AG10803 (cell line): Measurements from ENCODE around the gene DAP.
"Not testable (repeated sequence)": the region's sequence is repeated elsewhere in the genome, so short reads cannot be mapped to it uniquely, and the experiment has no call there.

ENCODE experiments used
- DNase-seq: peaks from one replicate; pipeline ENCODE4 v3.0.0; 2010; ENCODE audit warnings: low read depth
- H3K4me3 ChIP-seq: 2 replicates; pipeline ENCODE4 v1.5.1; 2011; ENCODE audit warnings: mild to moderate bottlenecking, low read length, control low read depth
- TF ChIP-seq, protein P1 (sequence below): conservative IDR thresholded peaks from 2 replicates; pipeline ENCODE4 v1.5.1; 2011; ENCODE audit warnings: mild to moderate bottlenecking, low read length, control low read depth, inconsistent platforms

The DAP gene

DNA sequence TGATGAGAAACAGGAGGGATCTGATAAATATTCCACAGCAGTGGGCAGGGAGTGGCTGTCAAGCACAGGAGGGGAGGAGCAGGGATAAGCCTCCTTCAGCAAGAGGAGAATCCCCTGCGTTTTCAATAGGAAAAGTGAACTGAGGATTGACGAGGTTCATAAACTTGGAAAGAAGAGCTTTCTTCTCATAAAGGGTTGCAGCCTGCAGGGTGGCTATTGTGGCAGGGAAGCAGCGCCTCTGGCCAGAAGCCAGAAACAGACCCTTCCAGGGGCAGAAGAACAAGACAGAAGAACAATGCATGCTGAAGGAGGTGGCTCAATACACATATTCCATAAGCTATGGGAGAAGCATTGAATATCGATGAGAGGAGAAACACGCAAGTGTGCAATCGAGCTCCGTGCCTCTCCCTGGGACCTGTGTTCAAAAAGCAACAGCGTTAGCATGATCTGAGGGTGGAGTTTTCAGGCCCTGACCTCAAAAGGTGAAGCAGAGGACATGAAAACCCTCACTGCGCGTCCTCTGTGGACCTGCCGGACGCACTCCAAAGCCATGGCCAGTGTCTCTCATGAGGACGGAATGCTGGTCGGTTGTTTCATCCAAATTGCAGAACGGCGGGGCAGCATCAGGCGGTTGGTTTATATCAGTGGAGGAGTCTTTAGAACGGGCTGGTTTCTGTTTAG, 129.6 kb downstream of the DAP start:
- DNase-seq, result no peak
- TF ChIP-seq, protein P1, sequence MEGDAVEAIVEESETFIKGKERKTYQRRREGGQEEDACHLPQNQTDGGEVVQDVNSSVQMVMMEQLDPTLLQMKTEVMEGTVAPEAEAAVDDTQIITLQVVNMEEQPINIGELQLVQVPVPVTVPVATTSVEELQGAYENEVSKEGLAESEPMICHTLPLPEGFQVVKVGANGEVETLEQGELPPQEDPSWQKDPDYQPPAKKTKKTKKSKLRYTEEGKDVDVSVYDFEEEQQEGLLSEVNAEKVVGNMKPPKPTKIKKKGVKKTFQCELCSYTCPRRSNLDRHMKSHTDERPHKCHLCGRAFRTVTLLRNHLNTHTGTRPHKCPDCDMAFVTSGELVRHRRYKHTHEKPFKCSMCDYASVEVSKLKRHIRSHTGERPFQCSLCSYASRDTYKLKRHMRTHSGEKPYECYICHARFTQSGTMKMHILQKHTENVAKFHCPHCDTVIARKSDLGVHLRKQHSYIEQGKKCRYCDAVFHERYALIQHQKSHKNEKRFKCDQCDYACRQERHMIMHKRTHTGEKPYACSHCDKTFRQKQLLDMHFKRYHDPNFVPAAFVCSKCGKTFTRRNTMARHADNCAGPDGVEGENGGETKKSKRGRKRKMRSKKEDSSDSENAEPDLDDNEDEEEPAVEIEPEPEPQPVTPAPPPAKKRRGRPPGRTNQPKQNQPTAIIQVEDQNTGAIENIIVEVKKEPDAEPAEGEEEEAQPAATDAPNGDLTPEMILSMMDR, result no peak
- no peak overlapping the region for H3K4me3 ChIP-seq

DNA sequence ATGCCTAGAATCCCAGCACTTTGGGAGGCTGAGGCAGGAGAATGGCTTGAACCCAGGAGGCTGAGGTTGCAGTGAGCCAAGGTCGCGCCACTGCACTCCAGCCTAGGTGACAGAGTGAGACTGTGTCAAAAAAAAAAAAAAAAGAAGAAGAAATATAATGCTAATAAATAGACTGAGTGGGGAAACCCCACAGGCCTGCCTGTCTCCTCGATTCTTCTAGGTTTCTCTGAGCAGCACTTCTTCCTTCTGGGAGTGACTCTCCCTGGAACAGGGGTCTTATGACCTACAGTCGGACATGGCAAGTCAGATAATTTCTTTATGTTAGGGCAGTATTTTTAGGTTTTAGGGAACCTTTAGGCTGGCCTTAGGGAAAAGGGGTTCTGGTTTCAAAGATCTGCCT, 130.3 kb downstream of the DAP start:
- not testable (repeated sequence) for DNase-seq, H3K4me3 ChIP-seq

DNA sequence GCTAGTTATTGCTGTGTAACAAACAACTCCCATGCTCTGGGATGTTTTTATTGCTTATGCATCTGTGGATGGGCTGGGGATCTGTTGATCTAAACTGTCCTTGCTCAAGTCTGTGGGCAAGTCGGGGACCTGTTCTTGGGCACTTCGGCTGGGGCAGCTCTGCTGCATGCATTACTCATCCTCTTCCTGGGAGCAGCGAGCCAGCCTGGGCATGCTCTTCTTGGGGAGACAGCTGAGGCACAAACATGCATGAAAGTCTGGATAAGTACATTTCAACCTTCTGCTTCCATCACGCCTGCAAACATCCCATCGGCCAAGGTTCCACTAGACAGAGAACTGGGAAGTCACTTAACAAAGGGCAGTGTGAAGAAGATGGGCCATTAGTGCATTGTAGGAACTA, 130.9 kb downstream of the DAP start:
- TF ChIP-seq, protein P1, result no peak
- no peak overlapping the region for H3K4me3 ChIP-seq
- DNase-seq, result no peak

DNA sequence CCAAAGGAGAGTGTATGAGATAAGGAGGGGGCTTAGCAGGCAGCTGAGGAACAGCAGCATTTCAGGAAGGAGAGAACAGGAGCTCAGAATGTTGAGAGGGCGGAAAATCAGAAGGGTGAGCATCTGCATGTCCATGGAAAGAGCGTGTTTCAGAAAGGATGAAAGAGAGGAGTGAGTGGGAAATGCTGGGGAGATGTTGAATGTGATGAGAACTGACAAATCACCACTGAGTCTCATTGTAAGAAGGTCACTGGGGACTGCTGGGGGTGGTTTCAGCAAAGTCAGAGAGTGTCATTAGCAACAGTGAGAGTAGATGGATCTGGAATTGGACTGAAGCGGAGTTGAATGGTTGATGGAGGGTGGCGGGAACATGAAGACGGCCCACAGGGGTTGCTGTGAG, 131.4 kb downstream of the DAP start:
- TF ChIP-seq, protein P1, result no peak
- no peak for DNase-seq
- H3K4me3 ChIP-seq, result no peak overlapping the region
